Esophagus muscularis mucosa (tissue), 4 donors: ENCODE data around the gene ZNF736. TPM values are rescaled to one million over a fixed set of nuclear protein-coding genes. Genes with fewer than 3 reads are reported as not detected.

Source experiments
- DNase-seq: peaks from one replicate; pipeline ENCODE4 v3.0.0-alpha.2; 2017; ENCODE audit errors: extremely low spot score
- H3K27ac ChIP-seq, 4 donors: fragments of 200-600 bp; sonication (generic); replicated peaks in 1 of 4; 1 replicate in 3 of 4; 2 replicates in 1 of 4; pipeline ENCODE4 v1.5.1; 2016 to 2019; ENCODE audit warnings: mild to moderate bottlenecking in 1 of 4
- H3K27me3 ChIP-seq, 4 donors: fragments of 200-600 bp; sonication (generic); one replicate each; pipeline versions ENCODE4 v1.5.1 to v1.6.0; 2016 to 2019
- H3K36me3 ChIP-seq, 4 donors: fragments of 200-600 bp; sonication (generic); one replicate each; pipeline ENCODE4 v1.5.1; 2016 to 2019
- H3K4me1 ChIP-seq, 4 donors: fragments of 200-600 bp; sonication (generic); one replicate each; pipeline ENCODE4 v1.5.1; 2016 to 2019
- H3K4me3 ChIP-seq, 4 donors: fragments of 200-600 bp; sonication (generic); 1 replicate in 2 of 4; 2 replicates in 2 of 4; pipeline ENCODE4 v1.5.1; 2016 to 2019; ENCODE audit warnings: mild to moderate bottlenecking in 4 of 4, moderate library complexity in 1 of 4
- H3K9me3 ChIP-seq, 4 donors: fragments of 200-600 bp; sonication (generic); 1 replicate in 3 of 4; 2 replicates in 1 of 4; pipeline ENCODE4 v1.5.1; 2016 to 2019
- EP300 ChIP-seq: sonication (generic); formaldehyde crosslinking; IDR thresholded peaks from one replicate; pipeline ENCODE4 v1.6.1; 2017; ENCODE audit warnings: antibody characterized with exemption
- POLR2A ChIP-seq: fragments of 450-650 bp; IDR thresholded peaks from one replicate; pipeline ENCODE4 v1.6.1; 2017; ENCODE audit warnings: antibody characterized with exemption, moderate library complexity, mild to moderate bottlenecking, low read depth
- POLR2AphosphoS5 ChIP-seq, 2 donors: sonication (generic); formaldehyde crosslinking; IDR thresholded peaks; one replicate each; pipeline ENCODE4 v1.6.1; 2017; ENCODE audit warnings: antibody characterized with exemption in 2 of 2
- WGBS: methylation state at CpG from one replicate; pipeline ENCODE4 v1.1.5; 2018; 5-methylcytosine and 5-hydroxymethylcytosine counted together
- intact Hi-C: fragments of 100-400 bp; cut with DNase I; formaldehyde crosslinking; loops from one replicate; pipeline ENCODE4 v1.15.1; 2023
- total RNA-seq, 4 donors: library from RNA; depleted of rRNA; stranded (reverse); fragments of >200 nt; gene quantifications; one replicate each; pipeline versions ENCODE4 v1.1.0 to v1.2.1, GENCODE V29; 2016
- TF ChIP-seq, protein P1 (sequence below), 3 experiments: fragments of 200-600 bp in 2 of 3; fragments of 450-650 bp in 1 of 3; sonication (generic) in 2 of 3; IDR thresholded peaks; one replicate each; pipeline ENCODE4 v1.5.1; 2017 to 2019; ENCODE audit warnings: antibody characterized with exemption in 3 of 3, mild to moderate bottlenecking in 2 of 3, moderate library complexity in 1 of 3

The ZNF736 gene
- total RNA-seq, 4 donors from 2014 or later = 4.1 to 10.0 (median 4.7) TPM

- no peak for DNase-seq
- H3K4me1 ChIP-seq = no peaks in the 10 kb centered on the region
- TF ChIP-seq POLR2A = no peak
- no peak for TF ChIP-seq POLR2AphosphoS5 (IDR thresholded peaks at IDR 0.05)
- TF ChIP-seq, protein P1, sequence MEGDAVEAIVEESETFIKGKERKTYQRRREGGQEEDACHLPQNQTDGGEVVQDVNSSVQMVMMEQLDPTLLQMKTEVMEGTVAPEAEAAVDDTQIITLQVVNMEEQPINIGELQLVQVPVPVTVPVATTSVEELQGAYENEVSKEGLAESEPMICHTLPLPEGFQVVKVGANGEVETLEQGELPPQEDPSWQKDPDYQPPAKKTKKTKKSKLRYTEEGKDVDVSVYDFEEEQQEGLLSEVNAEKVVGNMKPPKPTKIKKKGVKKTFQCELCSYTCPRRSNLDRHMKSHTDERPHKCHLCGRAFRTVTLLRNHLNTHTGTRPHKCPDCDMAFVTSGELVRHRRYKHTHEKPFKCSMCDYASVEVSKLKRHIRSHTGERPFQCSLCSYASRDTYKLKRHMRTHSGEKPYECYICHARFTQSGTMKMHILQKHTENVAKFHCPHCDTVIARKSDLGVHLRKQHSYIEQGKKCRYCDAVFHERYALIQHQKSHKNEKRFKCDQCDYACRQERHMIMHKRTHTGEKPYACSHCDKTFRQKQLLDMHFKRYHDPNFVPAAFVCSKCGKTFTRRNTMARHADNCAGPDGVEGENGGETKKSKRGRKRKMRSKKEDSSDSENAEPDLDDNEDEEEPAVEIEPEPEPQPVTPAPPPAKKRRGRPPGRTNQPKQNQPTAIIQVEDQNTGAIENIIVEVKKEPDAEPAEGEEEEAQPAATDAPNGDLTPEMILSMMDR (IDR thresholded peaks at IDR 0.05) = no peak
- TF ChIP-seq EP300 = no peak
- no peak overlapping the region for H3K27ac ChIP-seq
- no peaks in the 10 kb centered on the region for H3K27me3 ChIP-seq
- H3K4me3 ChIP-seq = no peak overlapping the region
- H3K36me3 ChIP-seq = no peaks in the 10 kb centered on the region
- H3K9me3 ChIP-seq = peaks cover 0 to 76% (median 37%) of the 10 kb centered on the region in 4 donors
- intact Hi-C loops = no loop called here
- WGBS = 96% methylated on average over 2 of the region's 2 CpGs
Measured at GRCh38 chr7:64359543-64359942, 45.8 kb downstream of the ZNF736 start.

DNA sequence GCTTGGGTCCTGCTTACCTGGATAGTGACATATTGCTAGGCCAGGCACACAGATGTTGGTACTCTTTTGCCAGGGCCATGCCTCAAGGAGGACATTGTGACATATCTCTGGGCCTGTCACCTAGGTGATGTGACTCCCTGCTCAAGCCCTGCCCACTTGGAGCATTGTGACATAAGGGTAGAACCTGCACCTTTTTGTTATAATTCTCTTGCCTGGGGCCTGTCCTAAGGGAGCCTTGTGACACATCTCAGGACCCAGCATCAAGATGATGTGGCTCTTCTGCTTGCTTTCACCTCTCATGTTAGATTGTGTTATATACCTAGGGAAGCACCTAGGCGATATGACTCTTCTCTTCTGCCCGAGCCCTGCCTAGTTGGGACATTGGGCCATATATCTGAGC lies 57.4 kb downstream of the ZNF736 start:
- DNase-seq = no peak
- Histone ChIP-seq H3K27me3 (no peaks in the 10 kb centered on the region), H3K9me3 (peaks cover 0 to 24% (median 13%) of the 10 kb centered on the region in 4 donors), H3K27ac (no peak overlapping the region), H3K4me3 (no peak overlapping the region), H3K36me3 (no peaks in the 10 kb centered on the region), H3K4me1 (no peaks in the 10 kb centered on the region)
- TF ChIP-seq POLR2A (no peak), EP300 (no peak), POLR2AphosphoS5 (IDR thresholded peaks at IDR 0.05) (no peak)
- TF ChIP-seq, protein P1 (IDR thresholded peaks at IDR 0.05) = no peak
- WGBS = 74% methylated on average over 2 of the region's 2 CpGs
- intact Hi-C loops = no loop called here

DNA sequence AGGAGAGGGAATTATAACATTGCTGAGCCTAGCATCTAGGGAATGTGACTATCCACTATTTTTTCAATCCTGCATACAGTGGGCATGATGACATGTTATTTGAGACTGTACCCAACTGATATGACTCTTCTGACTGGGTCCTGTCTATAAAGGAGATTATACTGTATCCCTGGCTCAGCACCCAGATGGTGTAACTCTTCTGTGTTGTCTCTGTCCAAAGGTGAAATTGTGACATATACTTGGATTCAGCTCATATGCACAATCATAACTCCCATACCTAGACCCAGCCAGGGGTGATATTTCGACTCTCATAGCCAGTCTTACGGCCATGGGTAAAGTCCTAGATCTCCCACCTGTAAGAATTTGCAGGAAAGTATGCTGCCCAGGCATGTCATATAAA lies 59.3 kb downstream of the ZNF736 start:
- Histone ChIP-seq H3K4me1 (no peaks in the 10 kb centered on the region), H3K36me3 (no peaks in the 10 kb centered on the region), H3K9me3 (peaks cover 0 to 9% (median 3%) of the 10 kb centered on the region in 4 donors), H3K4me3 (no peak overlapping the region), H3K27ac (no peak overlapping the region), H3K27me3 (no peaks in the 10 kb centered on the region)
- no peak for DNase-seq
- 100% methylated on average over 2 of the region's 2 CpGs for WGBS
- TF ChIP-seq EP300 (no peak), POLR2A (no peak), POLR2AphosphoS5 (IDR thresholded peaks at IDR 0.05) (no peak)
- TF ChIP-seq, protein P1 (IDR thresholded peaks at IDR 0.05) = no peak
- intact Hi-C loops = no loop called here

DNA sequence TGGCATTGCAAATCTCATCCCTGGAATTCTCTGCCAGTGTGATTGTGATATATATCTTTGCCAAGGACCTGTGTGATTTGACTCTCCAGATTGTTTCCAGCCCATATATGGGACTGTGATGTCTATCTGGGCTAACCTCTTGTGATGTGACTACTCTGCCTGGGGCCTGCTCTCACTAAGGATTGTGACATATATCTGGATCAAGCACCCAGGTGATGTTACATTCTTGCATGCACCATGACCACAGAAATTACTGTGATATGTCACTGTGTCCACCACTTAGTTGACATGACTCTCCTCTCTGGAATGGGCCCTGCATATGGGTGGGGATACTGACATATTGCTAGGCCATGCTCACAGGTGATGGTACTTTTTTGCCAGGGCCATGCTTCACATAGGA lies 86.6 kb downstream of the ZNF736 start:
- H3K36me3 ChIP-seq = no peaks in the 10 kb centered on the region
- H3K27me3 ChIP-seq = no peaks in the 10 kb centered on the region
- TF ChIP-seq POLR2AphosphoS5 (IDR thresholded peaks at IDR 0.05) = no peak
- TF ChIP-seq, protein P1 (IDR thresholded peaks at IDR 0.05) = no peak
- DNase-seq = no peak
- intact Hi-C loops = no loop called here
- H3K4me3 ChIP-seq = no peak overlapping the region
- H3K9me3 ChIP-seq = peaks cover 0 to 7% (median 0%) of the 10 kb centered on the region in 4 donors
- H3K27ac ChIP-seq = no peak overlapping the region
- no peaks in the 10 kb centered on the region for H3K4me1 ChIP-seq

Other genes starting within 250 kb of the ZNF736 start
- gene ZNF735, start 106.8 kb upstream of the ZNF736 start, total RNA-seq = not detected
- not detected for gene ZNF679, start 85.5 kb upstream of the ZNF736 start, total RNA-seq
- 10 to 100 TPM in 2 of 4 donors, 1 to 10 TPM in 2; 6.1 to 16.2 (median 10.1) TPM for gene ZNF680, start 249.1 kb downstream of the ZNF736 start, total RNA-seq